GM13977 (cell line): ENCODE measurements around the gene ADISSP.
A peak's percentile ranks its signal among the peaks of the same experiment; 100 is the strongest.
"Not testable (repeated sequence)": the region's sequence is repeated elsewhere in the genome, so short reads cannot be mapped to it uniquely, and the experiment has no call there.

Experiments used
- DNase-seq: peaks from one replicate; pipeline ENCODE4 v3.0.0; 2012; ENCODE audit warnings: low spot score
- CTCF ChIP-seq: IDR thresholded peaks from 2 replicates; pipeline ENCODE4 v1.5.1; 2012; ENCODE audit warnings: mild to moderate bottlenecking, control low read depth; ENCODE audit not compliant: insufficient read depth; ENCODE audit errors: extremely low read depth, missing control alignments
- in situ Hi-C: fragments of 300-500 bp; cut with MboI; formaldehyde crosslinking; loops from one replicate; pipeline ENCODE4 v1.12.0; 2022; ENCODE audit warnings: low sequenced_read_pairs, low pct_unique_long_range_greater_than_20kb, mixed read lengths, inconsistent platforms; ENCODE audit not compliant: unreplicated experiment

Gene ADISSP

GRCh38 chr20:3794701-3795420, 27.3 kb upstream of the ADISSP start:
- TF ChIP-seq CTCF = no peak
- no peak for DNase-seq
- in situ Hi-C loops = no loop called here

DNA sequence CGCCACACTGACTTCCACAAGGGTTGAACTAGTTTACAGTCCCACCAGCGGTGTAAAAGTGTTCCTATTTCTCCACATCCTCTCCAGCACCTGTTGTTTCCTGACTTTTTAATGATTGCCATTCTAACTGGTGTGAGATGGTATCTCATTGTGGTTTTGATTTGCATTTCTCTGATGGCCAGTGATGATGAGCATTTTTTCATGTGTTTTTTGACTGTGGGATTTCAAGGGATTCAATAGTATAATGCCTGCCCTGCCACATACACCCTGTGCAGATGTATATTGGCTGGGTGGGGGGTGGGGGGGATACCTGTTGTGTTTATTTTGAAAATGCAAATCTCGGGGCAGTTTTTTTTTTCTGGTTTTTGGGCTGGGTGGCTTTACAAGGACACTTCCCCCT, 26.6 kb upstream of the ADISSP start:
- in situ Hi-C loops, DNase-seq: not testable (repeated sequence)

DNA sequence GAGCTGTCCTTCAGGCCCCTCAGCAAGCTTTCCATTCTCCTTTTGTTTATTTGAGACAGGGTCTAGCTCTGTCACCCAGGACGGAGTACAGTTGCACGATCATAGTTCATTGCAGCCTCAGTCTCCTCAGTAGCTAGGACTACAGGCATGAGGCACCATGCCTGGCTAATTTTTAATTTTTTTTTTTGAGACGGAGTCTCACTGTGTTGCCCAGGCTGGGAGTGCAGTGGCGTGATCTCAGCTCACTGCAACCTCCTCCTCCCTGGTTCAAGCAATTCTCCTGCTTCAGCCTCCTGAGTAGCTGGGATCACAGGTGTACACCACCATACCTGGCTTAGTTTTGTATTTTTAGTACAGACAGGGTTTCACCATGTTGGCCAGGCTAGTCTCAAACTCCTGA, 21.6 kb upstream of the ADISSP start:
- DNase-seq, in situ Hi-C loops: not testable (repeated sequence)

GRCh38 chr20:3788685-3789155, 21.2 kb upstream of the ADISSP start:
- TF ChIP-seq CTCF = no peak
- no peak for DNase-seq

GRCh38 chr20:3787324-3788014, 19.9 kb upstream of the ADISSP start:
- in situ Hi-C loops = no loop called here
- TF ChIP-seq CTCF = no peak
- DNase-seq = no peak

More at GRCh38 chr20:3788685-3789155, 21.2 kb upstream of the ADISSP start:
- in situ Hi-C loops = no loop called here

DNA sequence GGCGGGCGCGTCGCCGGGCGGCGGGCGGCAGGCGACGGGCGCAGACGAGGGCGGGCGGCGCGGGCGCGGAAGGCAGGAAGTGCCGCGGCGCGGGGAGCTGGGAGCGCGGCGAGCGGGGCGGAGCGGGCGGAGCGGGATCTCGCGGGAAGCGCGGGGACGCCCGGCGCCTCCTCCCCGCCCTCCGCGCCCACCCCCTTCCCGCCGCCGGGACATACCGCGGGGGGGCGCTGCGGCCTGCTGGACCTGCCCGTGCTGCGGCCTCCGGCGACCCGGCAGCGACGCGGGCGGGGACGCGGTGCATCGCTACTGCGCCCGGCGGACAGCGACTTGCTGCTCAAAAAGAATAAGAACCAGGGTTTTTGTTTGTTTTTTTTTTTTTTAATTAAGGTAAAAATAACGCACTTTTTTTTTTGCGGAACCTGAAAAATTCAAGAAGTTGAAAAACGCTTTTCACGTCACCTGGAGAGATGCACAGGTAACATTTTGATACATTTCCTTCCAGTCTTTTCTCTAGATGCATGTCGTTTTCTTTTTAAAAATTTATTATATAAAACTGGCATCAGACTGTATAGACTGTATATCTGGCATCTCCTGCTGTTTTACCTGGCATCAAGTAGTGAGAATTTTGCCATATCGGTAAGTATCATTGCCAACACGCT, 19.2 kb upstream of the ADISSP start, which contains the start of gene CENPB:
Gene CENPB (minus strand): TSS at position 76 of the 659 bp plus-strand sequence. CDS start 257 bp downstream, outside the sequence.
- peak; percentile 81 for TF ChIP-seq CTCF
- in situ Hi-C loops = no loop called here
- peak; percentile 98 for DNase-seq

- in situ Hi-C loops = no loop called here
- TF ChIP-seq CTCF = no peak
- DNase-seq = peak; percentile 70
Observed at GRCh38 chr20:3786126-3786484, 18.6 kb upstream of the ADISSP start.
